Neural crest cell (in vitro differentiated cells): ENCODE results near the gene STRA6. TPM values are rescaled to one million over a fixed set of nuclear protein-coding genes. Genes with fewer than 3 reads are reported as not detected.

Experiments
- DNase-seq: peaks from one replicate; pipeline ENCODE4 v3.0.0; 2021; ENCODE audit warnings: low read depth, mixed read lengths, low spot score
- H3K27ac Mint-ChIP-seq: one replicate; pipeline ENCODE4 v1.8.0; 2021; ENCODE audit warnings: mild to moderate bottlenecking, mixed read lengths; ENCODE audit not compliant: unreplicated experiment
- H3K27me3 Mint-ChIP-seq: 2 replicates; pipeline ENCODE4 v1.8.0; 2021; ENCODE audit warnings: low read depth, mild to moderate bottlenecking, mixed read lengths
- H3K36me3 Mint-ChIP-seq: 2 replicates; pipeline ENCODE4 v1.8.0; 2021; ENCODE audit warnings: low read depth, mild to moderate bottlenecking, mixed read lengths
- H3K4me1 Mint-ChIP-seq: 2 replicates; pipeline ENCODE4 v1.8.0; 2021; ENCODE audit warnings: mixed read lengths
- H3K4me3 Mint-ChIP-seq: one replicate; pipeline ENCODE4 v1.8.0; 2021; ENCODE audit warnings: mild to moderate bottlenecking, mixed read lengths
- H3K9me3 Mint-ChIP-seq: 2 replicates; pipeline ENCODE4 v1.8.0; 2021; ENCODE audit warnings: mixed read lengths
- total RNA-seq: library from RNA; stranded (reverse); gene quantifications from 2 replicates; pipeline ENCODE4 v1.2.1, GENCODE V29; 2021
- TF ChIP-seq, protein P1 (sequence below): fragments of 200-600 bp; sonication (generic); conservative IDR thresholded peaks from 2 replicates; pipeline ENCODE4 v1.5.0; 2021; ENCODE audit warnings: antibody characterized with exemption, mild to moderate bottlenecking

Gene STRA6
- total RNA-seq, 1 donor from 2014 or later: 138 TPM

DNA sequence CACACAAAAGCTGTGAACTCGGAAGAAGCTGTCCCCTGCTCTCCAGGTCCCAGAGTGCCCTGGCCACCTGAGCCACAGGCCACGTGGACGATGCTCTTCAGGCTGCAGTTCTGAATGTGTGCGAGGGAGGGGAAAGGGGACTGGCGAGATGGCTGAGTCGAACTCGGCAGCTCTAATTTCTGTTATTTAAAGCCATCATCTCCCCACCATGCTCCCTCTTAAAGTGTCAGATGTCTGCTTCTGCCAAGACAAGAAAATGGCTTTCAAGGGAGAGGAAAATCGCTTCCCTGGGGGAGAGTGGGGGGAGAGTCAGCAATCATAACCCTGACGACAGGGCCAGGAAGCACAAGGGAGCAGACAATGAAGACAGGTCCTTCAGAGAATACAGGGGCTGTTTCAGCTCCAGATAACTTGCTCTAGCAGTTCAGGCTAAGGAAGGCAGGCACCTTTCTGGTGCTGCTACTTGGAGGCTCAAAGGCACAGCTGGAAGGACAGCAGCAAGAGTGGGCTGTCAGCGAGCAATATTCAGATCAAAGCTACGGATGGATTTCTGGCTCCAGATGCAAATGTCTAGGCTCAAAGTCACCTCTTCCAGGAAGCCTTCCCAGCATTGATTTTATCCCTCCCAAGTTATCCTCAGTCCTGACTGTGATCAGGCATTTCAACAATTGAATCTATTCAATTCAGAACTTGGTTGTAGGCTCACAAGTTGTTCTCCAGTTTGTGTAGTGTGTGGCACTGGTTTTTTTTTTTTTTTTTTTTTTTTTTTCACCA is 18.1 kb upstream of the STRA6 start:
- no peak for DNase-seq
- Mint-ChIP-seq H3K9me3 (no peaks in the 10 kb centered on the region), H3K4me1 (peaks cover 77% of the 10 kb centered on the region), H3K36me3 (no peaks in the 10 kb centered on the region), H3K4me3 (peak overlapping the region; percentile 80), H3K27me3 (peaks cover 15% of the 10 kb centered on the region), H3K27ac (peak overlapping the region; percentile 93)
- TF ChIP-seq, protein P1, sequence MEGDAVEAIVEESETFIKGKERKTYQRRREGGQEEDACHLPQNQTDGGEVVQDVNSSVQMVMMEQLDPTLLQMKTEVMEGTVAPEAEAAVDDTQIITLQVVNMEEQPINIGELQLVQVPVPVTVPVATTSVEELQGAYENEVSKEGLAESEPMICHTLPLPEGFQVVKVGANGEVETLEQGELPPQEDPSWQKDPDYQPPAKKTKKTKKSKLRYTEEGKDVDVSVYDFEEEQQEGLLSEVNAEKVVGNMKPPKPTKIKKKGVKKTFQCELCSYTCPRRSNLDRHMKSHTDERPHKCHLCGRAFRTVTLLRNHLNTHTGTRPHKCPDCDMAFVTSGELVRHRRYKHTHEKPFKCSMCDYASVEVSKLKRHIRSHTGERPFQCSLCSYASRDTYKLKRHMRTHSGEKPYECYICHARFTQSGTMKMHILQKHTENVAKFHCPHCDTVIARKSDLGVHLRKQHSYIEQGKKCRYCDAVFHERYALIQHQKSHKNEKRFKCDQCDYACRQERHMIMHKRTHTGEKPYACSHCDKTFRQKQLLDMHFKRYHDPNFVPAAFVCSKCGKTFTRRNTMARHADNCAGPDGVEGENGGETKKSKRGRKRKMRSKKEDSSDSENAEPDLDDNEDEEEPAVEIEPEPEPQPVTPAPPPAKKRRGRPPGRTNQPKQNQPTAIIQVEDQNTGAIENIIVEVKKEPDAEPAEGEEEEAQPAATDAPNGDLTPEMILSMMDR: no peak

DNA sequence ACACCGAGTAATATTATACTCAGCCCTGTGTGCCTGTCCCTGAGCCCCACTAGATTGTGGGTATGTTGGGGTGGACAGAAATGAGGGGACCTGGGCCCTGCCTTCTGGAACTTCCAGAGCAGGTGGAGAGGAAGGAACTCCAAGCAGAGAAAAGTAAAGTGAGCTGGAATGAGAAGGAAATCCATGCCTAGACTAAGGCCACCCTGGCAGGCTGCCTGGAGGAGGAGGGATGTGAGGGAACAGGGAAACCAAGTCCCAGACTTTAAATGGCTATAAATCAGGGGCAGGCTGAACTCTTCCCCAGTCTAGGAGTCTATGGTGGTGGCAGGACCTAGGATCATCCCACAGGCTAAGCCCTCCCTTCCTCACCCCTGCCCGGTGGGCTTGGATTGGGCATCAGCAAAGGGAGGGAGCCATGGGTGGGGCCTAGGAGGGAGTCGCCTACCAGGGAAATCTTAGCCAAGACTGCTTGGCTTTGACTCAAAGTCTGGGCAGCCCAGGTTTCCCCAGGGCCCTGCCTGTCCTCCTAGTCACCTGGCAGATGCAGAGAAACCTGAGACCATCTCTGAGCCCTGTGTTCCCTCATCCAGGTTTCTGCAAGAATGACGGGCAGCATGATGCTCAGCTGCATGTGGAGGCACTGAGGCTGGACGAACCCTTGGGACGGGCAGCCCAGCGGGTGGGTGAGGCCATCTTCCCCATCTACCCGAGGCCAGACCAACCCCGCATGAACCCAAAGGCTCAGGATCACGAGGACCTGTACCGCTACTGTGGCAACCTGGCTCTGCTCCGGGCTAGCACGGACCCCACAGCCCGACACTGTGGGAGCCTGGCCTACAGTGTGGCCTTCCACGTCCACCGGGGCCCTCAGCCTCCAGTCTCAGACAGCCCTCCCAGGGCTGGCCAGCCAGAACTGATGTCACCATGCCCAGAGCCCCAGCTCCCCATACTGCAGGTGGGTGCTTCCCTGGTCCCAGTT is 15.6 kb upstream of the STRA6 start:
- no peak for DNase-seq
- Mint-ChIP-seq H3K36me3 (no peaks in the 10 kb centered on the region), H3K27me3 (no peaks in the 10 kb centered on the region), H3K4me3 (no peak overlapping the region), H3K9me3 (no peaks in the 10 kb centered on the region), H3K4me1 (peaks cover 77% of the 10 kb centered on the region), H3K27ac (no peak overlapping the region)
- TF ChIP-seq, protein P1: no peak

DNA sequence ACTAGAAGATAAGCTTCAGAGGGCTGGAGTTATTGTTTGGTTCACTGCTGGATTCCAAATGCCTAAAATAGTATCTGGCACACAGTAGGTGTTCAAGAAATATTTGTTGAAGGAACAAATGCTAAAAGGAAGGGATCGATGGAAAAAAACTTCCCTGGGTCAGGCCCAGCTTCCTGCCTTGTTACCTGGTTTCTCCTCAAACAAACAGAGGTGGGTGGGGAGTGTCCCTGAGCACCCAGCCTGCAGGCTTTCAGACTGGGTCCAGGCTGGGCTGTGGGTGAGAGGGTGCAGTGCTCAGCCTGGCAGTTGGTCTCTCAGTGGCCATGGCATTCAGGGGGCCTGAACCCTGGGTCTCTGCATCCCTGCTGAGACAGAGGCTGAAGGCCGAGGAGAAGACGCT is 14.4 kb upstream of the STRA6 start:
- Mint-ChIP-seq H3K4me1 (peaks cover 77% of the 10 kb centered on the region), H3K27me3 (no peaks in the 10 kb centered on the region), H3K4me3 (no peak overlapping the region)

DNA sequence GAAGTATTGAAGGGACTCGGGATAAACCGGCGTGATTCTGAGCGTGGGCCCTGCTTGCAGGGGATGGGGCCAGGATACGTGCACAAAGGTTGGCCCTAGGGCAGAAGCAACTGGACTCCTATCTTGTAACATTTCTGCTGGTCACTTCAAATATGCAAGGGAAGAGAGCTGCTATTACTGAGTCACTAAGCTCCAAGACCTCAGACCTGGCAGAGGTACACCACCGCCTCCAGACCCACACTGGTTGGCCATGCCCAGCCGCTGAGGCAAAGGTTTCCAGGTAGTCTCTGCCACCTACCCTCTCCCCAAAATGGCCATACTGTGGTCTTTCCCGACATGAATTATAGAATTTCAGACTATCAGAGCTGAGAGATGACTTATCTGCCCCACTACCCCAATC is 13.4 kb upstream of the STRA6 start:
- Mint-ChIP-seq H3K27ac (peak overlapping the region; percentile 98), H3K27me3 (no peaks in the 10 kb centered on the region), H3K4me3 (peak overlapping the region; percentile 84), H3K4me1 (peaks cover 75% of the 10 kb centered on the region), H3K9me3 (no peaks in the 10 kb centered on the region), H3K36me3 (peaks cover 4% of the 10 kb centered on the region)
- DNase-seq: no peak
- TF ChIP-seq, protein P1: no peak

More for the DNA sequence above, 14.4 kb upstream of the STRA6 start:
- Mint-ChIP-seq H3K36me3 (no peaks in the 10 kb centered on the region), H3K27ac (no peak overlapping the region), H3K9me3 (no peaks in the 10 kb centered on the region)
- TF ChIP-seq, protein P1: no peak
- DNase-seq: no peak

DNA sequence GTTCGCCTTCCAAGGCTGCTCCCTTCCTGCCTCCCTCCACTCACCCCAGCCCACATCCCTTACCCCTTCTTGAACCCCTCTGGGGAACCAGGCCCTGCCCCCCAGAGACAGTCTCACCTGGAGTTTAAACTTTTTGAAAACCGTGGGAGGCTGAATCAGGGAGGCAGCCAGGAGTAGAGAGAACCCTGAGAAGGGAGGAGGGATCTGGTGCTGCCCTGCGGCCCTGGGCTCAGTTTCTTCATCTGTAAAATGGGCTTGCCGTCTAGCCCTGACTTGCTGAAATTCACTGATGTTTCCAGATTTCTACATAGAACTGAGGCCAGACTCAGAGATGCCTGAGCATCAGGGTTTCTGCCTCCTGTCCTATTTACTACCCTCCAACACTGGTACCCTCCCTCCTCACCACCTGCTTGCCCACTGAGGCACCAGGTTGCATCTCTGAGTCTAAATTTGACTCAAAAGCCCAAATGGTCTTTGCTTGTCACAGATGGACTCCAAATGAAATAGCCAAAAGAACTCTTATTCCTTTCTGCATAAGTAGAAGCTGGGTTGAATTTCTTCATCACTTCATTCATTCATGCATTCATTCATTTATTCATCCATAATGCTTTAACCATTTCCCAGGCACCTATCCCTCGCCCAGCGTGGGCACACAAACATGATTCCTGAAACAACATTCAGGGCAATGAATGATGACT is 11.9 kb upstream of the STRA6 start:
- TF ChIP-seq, protein P1: no peak
- H3K4me3 Mint-ChIP-seq: peak overlapping the region; percentile 84
- peaks cover 75% of the 10 kb centered on the region for H3K4me1 Mint-ChIP-seq
- peak overlapping the region; percentile 98 for H3K27ac Mint-ChIP-seq
- peaks cover 4% of the 10 kb centered on the region for H3K36me3 Mint-ChIP-seq
- H3K27me3 Mint-ChIP-seq: no peaks in the 10 kb centered on the region
- no peak for DNase-seq
- no peaks in the 10 kb centered on the region for H3K9me3 Mint-ChIP-seq
